GM21423 (cell line): Measurements from ENCODE around the gene STAC3.

Experiments
- ATAC-seq: cut with Tn5 transposase; IDR thresholded peaks from one replicate; pipeline ENCODE4 v1.9.1; 2021; ENCODE audit warnings: mild to moderate bottlenecking, moderate library complexity; ENCODE audit not compliant: unreplicated experiment

STAC3 gene

DNA sequence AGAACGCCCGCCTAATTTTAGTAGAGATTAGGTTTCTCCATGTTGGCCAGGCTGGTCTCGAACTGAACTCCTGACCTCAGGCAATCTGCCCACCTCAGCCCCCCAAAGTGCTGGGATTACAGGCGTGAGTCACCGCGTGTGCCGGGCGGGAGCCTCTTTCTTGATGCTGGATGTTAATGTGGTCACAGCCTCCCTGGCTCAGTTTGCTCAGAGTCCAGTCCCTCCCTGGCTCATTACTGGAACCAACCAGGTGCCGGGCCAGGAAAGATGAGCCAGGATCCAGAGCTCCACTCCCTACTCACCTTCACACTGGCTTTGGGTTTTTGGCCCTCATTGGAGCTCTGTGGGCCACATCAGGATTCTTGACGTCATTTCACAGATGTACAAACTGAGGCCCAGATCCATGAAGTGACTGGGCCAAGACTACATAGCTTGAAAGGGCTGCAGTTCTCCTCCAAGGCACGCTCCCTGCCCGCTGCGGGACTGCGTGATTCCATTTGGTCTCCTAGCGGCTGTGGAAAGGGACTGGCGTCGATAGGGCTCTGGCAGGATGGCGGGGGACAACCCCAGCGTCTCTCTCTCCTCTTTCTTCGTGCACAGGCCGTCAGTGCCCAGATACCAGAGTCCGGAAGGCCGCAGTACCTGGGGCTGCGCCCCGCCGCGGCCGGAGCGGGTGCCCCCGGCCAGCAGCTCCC lies 26.6 kb downstream of the STAC3 start:
- ATAC-seq: no peak

DNA sequence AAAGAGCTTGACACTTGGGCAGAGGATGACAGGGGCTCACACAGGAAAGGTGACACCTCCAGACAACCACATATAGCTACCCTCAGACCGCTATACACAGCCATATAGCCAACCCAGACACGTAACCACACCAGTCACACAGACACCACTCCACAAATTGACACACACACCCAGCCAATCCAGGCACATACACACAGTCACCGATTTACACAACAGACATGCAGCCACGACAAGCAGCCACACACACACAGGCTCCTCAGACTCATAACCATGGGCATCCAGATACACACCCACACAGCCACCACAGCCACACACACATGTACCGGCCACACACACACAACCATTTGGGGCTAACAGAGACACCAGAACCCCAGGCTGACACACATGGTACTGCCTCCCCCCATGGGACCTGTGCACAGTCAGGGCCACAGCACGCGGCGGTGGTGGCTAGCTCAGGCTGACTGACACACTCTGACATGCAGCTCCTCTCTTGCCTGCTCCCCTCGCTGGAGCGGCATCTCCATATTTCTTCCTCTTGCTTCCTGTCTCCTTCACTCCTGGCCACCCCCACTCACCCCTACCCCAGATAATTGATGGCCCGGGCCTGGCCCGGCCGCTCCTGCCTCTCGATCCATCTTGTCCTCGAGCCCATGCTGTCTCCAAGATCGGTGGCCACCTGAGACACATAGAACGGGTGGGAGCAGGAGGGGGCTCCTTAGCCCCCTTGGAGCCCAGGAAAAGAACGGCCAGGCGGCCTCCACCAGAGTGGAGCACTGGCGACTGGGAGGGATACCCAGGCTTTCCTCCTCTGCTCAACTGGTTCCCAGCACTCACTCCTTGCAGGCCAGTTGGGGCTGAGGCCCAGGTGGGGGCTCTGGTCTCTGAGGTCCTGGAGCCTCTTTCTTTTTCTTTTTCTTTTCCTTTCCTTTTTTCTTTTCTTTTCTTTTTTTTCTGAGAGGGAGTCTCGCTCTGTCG lies 27.5 kb downstream of the STAC3 start:
- no peak for ATAC-seq

- no peak for ATAC-seq
Observed at GRCh38 chr12:57222286-57223190, 28.4 kb downstream of the STAC3 start.

- ATAC-seq: no peak
Observed at GRCh38 chr12:57221169-57221917, 29.6 kb downstream of the STAC3 start.

- no peak for ATAC-seq
Observed at GRCh38 chr12:57220770-57221168, 30.2 kb downstream of the STAC3 start.

- no peak for ATAC-seq
Observed at GRCh38 chr12:57219993-57220754, 30.8 kb downstream of the STAC3 start.

GRCh38 chr12:57219205-57219992 lies 31.6 kb downstream of the STAC3 start:
- no peak for ATAC-seq

- no peak for ATAC-seq
Observed at GRCh38 chr12:57218030-57218853, 32.7 kb downstream of the STAC3 start.

DNA sequence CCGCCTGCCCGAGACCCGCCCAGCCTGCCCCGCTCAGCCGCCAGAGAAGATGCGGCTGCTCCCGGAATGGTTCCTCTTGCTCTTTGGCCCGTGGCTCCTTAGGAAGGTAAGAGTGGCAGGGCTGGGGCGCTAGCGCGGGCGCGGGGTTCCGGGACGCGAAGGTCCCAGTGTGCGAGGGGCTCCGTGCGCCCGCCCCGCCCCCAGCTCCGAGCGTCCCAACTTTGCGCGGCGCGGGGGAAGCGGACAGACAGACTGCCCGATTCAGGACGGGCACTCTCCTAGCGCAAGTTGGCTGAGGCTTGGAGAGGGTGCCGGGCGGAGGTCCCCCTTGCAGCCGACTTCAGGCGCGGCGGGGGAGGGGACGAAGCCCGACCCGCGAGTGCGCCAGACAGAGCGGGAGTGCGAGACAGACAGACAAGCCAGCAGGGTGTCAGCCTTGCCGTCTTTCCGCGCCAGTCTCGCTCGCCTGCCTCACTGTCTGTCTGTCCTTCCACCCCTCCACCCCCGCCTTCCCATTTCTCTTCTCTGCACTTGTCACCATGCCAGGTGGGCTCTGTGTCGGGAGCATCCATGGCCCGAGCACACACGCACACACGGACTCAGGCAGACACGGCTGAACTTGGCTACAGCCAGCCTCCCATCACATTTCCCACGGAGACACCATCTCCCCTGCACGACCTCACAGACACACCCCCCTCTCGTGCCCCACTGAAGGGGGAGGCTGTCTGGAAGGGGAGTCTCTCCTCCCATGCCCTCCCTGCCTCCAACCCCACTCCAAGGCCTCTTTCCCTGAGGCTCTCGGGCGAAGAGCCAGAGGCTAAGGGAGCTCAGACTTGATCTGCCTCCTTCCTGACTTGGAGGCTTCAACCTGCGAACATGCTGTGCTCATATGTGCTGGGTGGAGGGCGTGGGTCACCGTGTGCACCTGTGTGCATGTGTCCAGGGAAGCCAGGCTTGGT lies 33.8 kb downstream of the STAC3 start:
- ATAC-seq: no peak

DNA sequence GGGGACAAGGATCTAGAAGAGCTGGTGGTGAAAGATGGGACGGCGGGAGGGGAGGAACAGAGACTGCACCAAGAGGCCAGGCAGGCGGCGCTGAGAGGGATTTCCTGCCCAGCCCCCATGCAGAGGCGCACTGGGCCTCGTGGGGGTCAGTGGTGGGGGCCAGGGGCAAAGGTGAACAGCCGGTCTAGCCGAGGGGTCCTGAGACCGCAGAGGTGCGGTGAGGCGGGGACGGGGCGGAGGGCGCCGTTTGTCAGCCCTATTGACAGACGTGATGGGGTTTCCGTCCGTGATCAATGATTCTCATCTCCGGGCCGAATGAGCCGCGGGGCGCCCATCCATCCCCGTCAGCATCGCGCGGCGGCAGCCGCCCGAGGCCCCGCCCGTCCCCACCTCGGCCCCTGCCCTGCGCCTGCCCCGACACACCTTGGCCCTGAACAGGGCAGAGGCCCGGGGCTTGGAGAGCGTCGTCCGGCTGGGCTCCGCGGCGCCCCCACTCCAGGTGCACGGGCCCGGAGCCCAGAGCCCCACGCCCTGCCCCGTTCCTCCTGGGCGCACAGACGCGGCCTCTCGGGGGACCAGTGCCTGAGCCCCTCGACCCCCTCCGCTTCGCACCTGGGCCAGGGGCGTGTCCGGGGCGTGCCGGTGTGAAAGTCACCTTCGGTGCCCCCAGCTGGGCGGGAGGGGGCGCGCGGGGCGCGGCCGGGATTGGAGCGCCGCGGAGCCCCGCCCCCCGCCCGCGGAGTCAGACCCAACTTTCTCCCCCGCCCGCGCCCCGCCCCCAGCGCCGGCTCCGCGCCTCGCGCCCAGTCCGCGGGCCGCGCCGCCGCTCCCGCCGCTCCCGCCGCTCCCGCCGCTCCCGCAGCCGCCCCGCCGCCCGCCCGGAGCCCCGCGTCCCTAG lies 34.7 kb downstream of the STAC3 start, which contains the start of gene NXPH4:
Gene NXPH4, plus strand, starts transcription at position 781 of the 898 bp plus-strand sequence. CDS start 176 bp downstream, outside the sequence.
- ATAC-seq: no peak

DNA sequence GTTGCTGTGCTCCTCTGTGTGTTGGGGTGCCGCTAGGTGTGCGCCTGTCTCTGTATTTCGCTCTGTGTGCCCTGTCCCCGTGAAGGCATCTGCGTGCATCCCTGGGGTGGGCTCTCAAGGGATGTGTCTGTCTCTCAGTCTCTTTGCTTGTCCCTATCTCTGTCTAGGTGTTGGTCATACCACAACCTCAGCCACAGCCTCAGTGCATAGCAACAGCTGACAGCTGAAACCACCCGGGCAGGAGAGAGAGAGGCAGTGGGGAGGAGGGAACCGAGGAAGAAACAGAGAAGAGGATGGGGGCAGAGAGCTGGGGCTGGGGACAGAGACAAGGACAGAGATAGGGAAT lies 35.3 kb downstream of the STAC3 start:
- ATAC-seq: no peak

GRCh38 chr12:57215065-57215464 lies 35.9 kb downstream of the STAC3 start:
- ATAC-seq: no peak

DNA sequence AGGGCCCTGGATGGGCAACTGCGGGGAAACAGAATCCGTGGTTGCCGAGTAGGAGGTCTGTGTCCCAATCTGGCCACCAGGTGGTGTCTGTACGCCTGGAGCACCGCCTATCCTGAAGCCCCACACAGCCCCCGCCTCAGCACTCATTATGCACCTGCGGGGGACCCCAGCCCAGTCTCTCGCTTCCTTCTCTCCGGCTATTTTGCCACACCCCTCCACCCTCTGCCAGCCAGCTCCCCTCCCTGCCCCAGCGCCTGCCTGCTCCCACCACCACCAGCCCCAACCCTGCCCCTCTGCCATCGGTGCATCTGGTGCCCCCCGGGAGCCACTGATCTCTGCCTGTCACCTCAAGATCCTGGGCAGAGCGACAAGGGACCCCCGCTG lies 36.6 kb downstream of the STAC3 start:
- no peak for ATAC-seq

DNA sequence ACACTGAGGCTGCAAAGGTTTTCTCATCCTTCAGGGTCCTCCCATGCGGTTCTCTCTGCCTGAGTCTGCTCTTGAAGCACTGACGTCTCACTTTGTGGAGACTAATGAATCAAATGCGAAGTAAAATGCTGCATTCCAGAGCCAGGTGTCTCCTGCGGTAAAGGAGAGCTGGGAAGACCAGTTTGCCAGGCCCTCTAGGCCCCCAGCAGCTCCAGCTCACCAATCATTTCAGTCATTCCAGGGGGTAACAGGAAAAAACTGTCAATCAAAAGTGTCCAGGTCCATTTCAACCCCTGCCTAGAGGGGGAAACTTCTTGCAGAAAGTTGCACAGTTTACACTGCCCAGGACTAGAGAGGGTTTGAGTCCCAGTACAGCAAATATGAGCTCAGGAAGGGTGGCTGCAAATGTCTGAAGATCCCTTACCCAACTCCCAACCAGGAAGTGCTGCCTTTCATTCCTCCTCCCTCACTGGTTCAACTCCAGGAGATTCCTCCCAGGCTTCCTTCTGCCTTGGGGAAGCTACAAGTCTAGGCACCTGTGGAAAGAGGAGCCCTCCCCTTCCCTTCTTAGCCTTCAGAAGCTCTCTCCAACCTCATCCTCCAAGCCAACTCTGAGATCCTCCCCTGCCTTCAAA lies 37.1 kb downstream of the STAC3 start:
- no peak for ATAC-seq

DNA sequence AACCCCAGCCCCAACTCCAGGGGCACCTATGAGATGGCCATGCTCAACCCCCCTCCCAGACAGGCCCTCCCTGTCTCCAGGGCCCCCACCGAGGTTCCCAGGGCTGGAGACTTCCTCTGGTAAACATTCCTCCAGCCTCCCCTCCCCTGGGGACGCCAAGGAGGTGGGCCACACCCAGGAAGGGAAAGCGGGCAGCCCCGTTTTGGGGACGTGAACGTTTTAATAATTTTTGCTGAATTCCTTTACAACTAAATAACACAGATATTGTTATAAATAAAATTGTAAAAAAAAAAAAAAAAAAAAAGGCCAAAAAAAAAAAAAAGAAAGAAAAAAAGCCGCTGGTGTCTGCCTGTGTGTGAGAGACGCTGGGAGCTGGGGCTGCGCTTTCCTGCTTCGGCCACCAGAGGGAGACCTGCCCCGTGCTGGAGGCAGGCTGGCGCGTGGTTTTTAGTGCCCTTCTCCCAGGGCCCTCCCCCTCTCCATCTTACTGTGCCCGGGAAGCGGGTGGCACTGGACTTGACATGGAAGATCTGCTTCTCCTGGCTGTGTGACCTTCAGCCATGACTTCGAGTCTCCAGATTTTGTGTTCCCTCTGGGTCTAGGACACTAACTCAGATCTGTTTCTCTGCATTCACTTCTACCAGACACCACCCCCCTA lies 37.8 kb downstream of the STAC3 start:
- ATAC-seq: no peak
